CD4-positive, alpha-beta T cell treated with Interleukin-4 for 1 hour (primary cell): ENCODE data around the gene CCDC149.

Experiments
- DNase-seq, 2 donors: peaks; one replicate each; pipeline ENCODE4 v3.0.0-alpha.2; 2020 to 2022

The CCDC149 gene

GRCh38 chr4:24877868-24878635, 34.8 kb downstream of the CCDC149 start:
- no peak for DNase-seq

GRCh38 chr4:24876431-24876830, 36.4 kb downstream of the CCDC149 start:
- DNase-seq, result no peak

GRCh38 chr4:24872720-24873119, 40.1 kb downstream of the CCDC149 start:
- no peak for DNase-seq

- DNase-seq, result no peak
Measured at GRCh38 chr4:24871210-24871609, 41.6 kb downstream of the CCDC149 start.

GRCh38 chr4:24867766-24868296, 45.0 kb downstream of the CCDC149 start:
- DNase-seq, result no peak

GRCh38 chr4:24867251-24867650, 45.6 kb downstream of the CCDC149 start:
- no peak for DNase-seq

GRCh38 chr4:24865401-24865800, 47.4 kb downstream of the CCDC149 start:
- no peak for DNase-seq

- no peak for DNase-seq
Measured at GRCh38 chr4:24863799-24864198, 49.0 kb downstream of the CCDC149 start.

- DNase-seq, result no peak
Measured at GRCh38 chr4:24862073-24862751, 50.6 kb downstream of the CCDC149 start.

GRCh38 chr4:24858550-24858949, 54.3 kb downstream of the CCDC149 start:
- no peak for DNase-seq

- DNase-seq, result no peak
Measured at GRCh38 chr4:24858026-24858425, 54.8 kb downstream of the CCDC149 start.

GRCh38 chr4:24856586-24856985, 56.3 kb downstream of the CCDC149 start:
- no peak for DNase-seq

GRCh38 chr4:24855741-24856140, 57.1 kb downstream of the CCDC149 start:
- DNase-seq, result no peak

- DNase-seq, result no peak
Measured at GRCh38 chr4:24853142-24853541, 59.7 kb downstream of the CCDC149 start.

- no peak for DNase-seq
Measured at GRCh38 chr4:24850674-24851073, 62.2 kb downstream of the CCDC149 start.

- DNase-seq, result no peak
Measured at GRCh38 chr4:24849756-24850155, 63.1 kb downstream of the CCDC149 start.

- no peak for DNase-seq
Measured at GRCh38 chr4:24849351-24849750, 63.5 kb downstream of the CCDC149 start.

GRCh38 chr4:24846716-24847115, 66.1 kb downstream of the CCDC149 start:
- no peak for DNase-seq

- DNase-seq, result no peak
Measured at GRCh38 chr4:24845902-24846301, 66.9 kb downstream of the CCDC149 start.

- DNase-seq, result no peak
Measured at GRCh38 chr4:24845132-24845531, 67.7 kb downstream of the CCDC149 start.

- no peak for DNase-seq
Measured at GRCh38 chr4:24843096-24843495, 69.7 kb downstream of the CCDC149 start.

- no peak for DNase-seq
Measured at GRCh38 chr4:24842356-24842755, 70.5 kb downstream of the CCDC149 start.

- DNase-seq, result no peak
Measured at GRCh38 chr4:24840826-24841543, 71.9 kb downstream of the CCDC149 start.

- DNase-seq, result no peak
Measured at GRCh38 chr4:24840362-24840761, 72.5 kb downstream of the CCDC149 start.
